Keratinocyte (primary cell): ENCODE results near the gene MCM6.

Experiments
- EZH2 ChIP-seq: IDR thresholded peaks from one replicate; pipeline ENCODE4 v1.6.1; 2012; ENCODE audit warnings: inconsistent platforms, mild to moderate bottlenecking, low read length, moderate library complexity
- TF ChIP-seq, protein P1 (sequence below), 3 experiments: IDR thresholded peaks in 1 of 3; conservative IDR thresholded peaks in 1 of 3; optimal IDR thresholded peaks in 1 of 3; 2 replicates in 2 of 3; 3 replicates in 1 of 3; pipeline versions ENCODE3 to v1.5.1; 2011; ENCODE audit warnings: low read length in 3 of 3, mild to moderate bottlenecking in 3 of 3, moderate library complexity in 2 of 3, control low read depth in 1 of 3, inconsistent platforms in 1 of 3; ENCODE audit not compliant: insufficient read depth in 2 of 3; ENCODE audit errors: extremely low read depth in 1 of 3

DNA sequence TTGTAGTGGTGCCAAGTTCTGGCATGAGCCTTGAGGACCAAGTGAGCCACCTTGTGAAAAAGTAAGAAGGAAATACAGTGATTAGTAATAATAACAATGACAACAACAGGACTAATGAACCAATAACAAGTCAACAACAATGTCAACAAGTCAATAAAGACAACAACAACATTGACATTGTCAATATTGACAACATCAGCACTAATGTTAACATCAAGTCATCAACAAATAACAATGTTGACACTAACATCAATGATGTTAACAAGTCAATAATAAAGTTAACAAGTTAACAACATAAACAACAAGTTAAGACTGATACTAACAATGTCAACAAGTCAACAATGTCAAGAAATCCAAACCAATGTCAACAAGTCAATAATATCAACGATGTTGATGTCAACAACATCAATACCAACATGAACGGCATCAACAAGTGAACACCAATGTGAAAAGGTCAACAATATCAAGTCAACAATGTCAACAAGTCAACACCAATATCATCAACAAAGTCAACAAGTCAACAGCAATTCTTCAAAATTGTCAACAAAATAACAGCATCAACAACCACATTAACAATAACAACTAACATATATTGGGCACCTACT is 63.2 kb downstream of the MCM6 start:
- TF ChIP-seq EZH2: no peak
- TF ChIP-seq, protein P1, sequence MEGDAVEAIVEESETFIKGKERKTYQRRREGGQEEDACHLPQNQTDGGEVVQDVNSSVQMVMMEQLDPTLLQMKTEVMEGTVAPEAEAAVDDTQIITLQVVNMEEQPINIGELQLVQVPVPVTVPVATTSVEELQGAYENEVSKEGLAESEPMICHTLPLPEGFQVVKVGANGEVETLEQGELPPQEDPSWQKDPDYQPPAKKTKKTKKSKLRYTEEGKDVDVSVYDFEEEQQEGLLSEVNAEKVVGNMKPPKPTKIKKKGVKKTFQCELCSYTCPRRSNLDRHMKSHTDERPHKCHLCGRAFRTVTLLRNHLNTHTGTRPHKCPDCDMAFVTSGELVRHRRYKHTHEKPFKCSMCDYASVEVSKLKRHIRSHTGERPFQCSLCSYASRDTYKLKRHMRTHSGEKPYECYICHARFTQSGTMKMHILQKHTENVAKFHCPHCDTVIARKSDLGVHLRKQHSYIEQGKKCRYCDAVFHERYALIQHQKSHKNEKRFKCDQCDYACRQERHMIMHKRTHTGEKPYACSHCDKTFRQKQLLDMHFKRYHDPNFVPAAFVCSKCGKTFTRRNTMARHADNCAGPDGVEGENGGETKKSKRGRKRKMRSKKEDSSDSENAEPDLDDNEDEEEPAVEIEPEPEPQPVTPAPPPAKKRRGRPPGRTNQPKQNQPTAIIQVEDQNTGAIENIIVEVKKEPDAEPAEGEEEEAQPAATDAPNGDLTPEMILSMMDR (optimal IDR thresholded peaks at IDR 0.05 in 1 of 3, IDR thresholded peaks at IDR 0.05 in 1 of 3, conservative IDR thresholded peaks at IDR 0.05 in 1 of 3; ENCODE audit: extremely low read depth in 1 of 3, insufficient read depth in 2 of 3, low read length in 3 of 3): no peak
